C4-2B (cell line): Measurements from ENCODE around the gene IL22RA2.

Source experiments
- CTCF ChIP-seq: fragments of 450-650 bp; conservative IDR thresholded peaks from 2 replicates; pipeline ENCODE4 v1.5.1; 2017; ENCODE audit warnings: mild to moderate bottlenecking
- ZFX ChIP-seq: fragments of 450-650 bp; IDR thresholded peaks from 2 replicates; pipeline ENCODE4 v1.6.1; 2017

- TF ChIP-seq CTCF (no peak), ZFX (no peak)
Observed at GRCh38 chr6:137097057-137097456, 76.4 kb downstream of the IL22RA2 start.
